Testis (tissue), 2 donors: ENCODE measurements around the gene FAIM.

ENCODE experiments used
- POLR2A ChIP-seq: fragments of 450-650 bp; IDR thresholded peaks from one replicate; pipeline ENCODE4 v1.6.1; 2017; ENCODE audit warnings: antibody characterized with exemption, mild to moderate bottlenecking, moderate library complexity
- TF ChIP-seq, protein P1 (sequence below), 3 experiments: fragments of 450-650 bp in 2 of 3; fragments of 200-600 bp in 1 of 3; sonication (generic) in 1 of 3; IDR thresholded peaks; one replicate each; pipeline ENCODE4 v1.5.1; 2016 to 2019; ENCODE audit warnings: antibody characterized with exemption in 3 of 3, mild to moderate bottlenecking in 2 of 3, moderate library complexity in 1 of 3

DNA sequence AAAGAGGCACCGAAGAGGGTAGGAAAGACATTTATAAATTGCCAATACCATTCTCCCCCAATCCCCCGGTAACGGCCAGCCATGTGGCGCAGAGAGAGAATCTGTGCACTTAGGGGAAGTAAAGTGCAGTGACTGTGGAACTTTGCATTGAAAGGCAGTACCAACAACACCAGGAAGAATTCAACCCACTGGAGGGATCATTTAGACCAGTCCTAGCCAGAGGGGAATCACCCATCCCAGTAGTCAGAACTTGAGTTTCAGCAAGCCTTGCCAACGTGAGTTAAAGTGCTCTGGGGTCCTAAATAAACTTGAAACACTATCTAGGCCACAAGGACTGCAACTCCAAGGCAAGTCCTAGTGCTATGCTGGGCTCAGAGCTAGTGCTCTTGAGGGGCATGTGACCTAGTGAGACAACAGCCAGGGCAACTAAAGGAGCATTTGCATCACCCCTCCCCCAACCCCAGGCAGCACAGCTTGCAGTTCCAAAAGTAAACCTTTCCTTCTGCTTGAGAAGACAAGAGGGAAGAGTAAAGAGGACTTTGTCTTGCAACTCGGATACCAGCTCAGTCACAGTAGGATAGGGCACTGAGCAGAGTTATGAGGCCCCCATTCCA is 29.5 kb upstream of the FAIM start:
- TF ChIP-seq, protein P1, sequence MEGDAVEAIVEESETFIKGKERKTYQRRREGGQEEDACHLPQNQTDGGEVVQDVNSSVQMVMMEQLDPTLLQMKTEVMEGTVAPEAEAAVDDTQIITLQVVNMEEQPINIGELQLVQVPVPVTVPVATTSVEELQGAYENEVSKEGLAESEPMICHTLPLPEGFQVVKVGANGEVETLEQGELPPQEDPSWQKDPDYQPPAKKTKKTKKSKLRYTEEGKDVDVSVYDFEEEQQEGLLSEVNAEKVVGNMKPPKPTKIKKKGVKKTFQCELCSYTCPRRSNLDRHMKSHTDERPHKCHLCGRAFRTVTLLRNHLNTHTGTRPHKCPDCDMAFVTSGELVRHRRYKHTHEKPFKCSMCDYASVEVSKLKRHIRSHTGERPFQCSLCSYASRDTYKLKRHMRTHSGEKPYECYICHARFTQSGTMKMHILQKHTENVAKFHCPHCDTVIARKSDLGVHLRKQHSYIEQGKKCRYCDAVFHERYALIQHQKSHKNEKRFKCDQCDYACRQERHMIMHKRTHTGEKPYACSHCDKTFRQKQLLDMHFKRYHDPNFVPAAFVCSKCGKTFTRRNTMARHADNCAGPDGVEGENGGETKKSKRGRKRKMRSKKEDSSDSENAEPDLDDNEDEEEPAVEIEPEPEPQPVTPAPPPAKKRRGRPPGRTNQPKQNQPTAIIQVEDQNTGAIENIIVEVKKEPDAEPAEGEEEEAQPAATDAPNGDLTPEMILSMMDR (IDR thresholded peaks at IDR 0.05): no peak
- no peak for TF ChIP-seq POLR2A
